Body of pancreas (tissue), 4 donors: ENCODE results near the gene IQCM.

Experiments
- POLR2A ChIP-seq, 3 donors: fragments of 450-650 bp; IDR thresholded peaks; one replicate each; pipeline ENCODE4 v1.6.1; 2016; ENCODE audit warnings: antibody characterized with exemption in 3 of 3, mild to moderate bottlenecking in 2 of 3
- TF ChIP-seq, protein P1 (sequence below), 7 experiments: fragments of 450-650 bp in 4 of 7; fragments of 200-600 bp in 3 of 7; sonication (generic) in 3 of 7; IDR thresholded peaks; one replicate each; pipeline ENCODE4 v1.5.1; 2016 to 2019; ENCODE audit warnings: antibody characterized with exemption in 7 of 7

- TF ChIP-seq, protein P1, sequence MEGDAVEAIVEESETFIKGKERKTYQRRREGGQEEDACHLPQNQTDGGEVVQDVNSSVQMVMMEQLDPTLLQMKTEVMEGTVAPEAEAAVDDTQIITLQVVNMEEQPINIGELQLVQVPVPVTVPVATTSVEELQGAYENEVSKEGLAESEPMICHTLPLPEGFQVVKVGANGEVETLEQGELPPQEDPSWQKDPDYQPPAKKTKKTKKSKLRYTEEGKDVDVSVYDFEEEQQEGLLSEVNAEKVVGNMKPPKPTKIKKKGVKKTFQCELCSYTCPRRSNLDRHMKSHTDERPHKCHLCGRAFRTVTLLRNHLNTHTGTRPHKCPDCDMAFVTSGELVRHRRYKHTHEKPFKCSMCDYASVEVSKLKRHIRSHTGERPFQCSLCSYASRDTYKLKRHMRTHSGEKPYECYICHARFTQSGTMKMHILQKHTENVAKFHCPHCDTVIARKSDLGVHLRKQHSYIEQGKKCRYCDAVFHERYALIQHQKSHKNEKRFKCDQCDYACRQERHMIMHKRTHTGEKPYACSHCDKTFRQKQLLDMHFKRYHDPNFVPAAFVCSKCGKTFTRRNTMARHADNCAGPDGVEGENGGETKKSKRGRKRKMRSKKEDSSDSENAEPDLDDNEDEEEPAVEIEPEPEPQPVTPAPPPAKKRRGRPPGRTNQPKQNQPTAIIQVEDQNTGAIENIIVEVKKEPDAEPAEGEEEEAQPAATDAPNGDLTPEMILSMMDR (IDR thresholded peaks at IDR 0.05), result no peak
- no peak for TF ChIP-seq POLR2A (IDR thresholded peaks at IDR 0.05)
Observed at GRCh38 chr4:149584722-149585121, 230.9 kb downstream of the IQCM start.
